ENCODE measurements around the gene KRT80. TPM values are rescaled to one million over a fixed set of nuclear protein-coding genes. Genes with fewer than 3 reads are reported as not detected.

KRT80 gene
- total RNA-seq, 2 donors from 2014 or later, result 0.07 to 0.09 TPM

DNA sequence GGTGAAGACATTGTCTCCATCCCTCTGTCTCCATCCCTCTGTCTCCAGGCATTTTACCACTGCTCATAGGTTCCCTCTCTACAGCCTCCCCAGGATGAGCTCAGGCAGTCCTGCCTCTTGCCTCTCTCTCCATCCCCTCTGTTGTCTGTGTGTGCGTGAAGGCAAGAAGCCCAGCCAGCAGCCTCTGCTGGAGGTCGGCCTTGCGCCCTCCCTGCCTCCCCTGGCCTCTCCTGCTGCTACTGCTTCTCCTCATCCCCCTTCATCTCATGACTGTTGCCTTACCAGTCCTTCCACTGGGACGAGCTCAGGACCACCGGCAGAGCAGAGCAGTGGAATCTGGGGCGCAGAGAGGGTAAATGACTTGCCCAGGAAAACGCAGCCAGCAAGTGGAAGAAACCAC is 3.2 kb downstream of the KRT80 start:
- Mint-ChIP-seq H3K27ac (no peak overlapping the region), H3K4me1 (peaks cover 5% of the 10 kb centered on the region), H3K27me3 (ENCODE audit: insufficient read depth) (no peaks in the 10 kb centered on the region), H3K4me3 (no peak overlapping the region), H3K9me3 (no peaks in the 10 kb centered on the region), H3K36me3 (ENCODE audit: low read depth) (no peaks in the 10 kb centered on the region)
- H3K4me1 ChIP-seq (ENCODE audit: control insufficient read depth, insufficient read depth, low read length), result no peaks in the 10 kb centered on the region
- no peak for DNase-seq
- H3K9ac ChIP-seq (ENCODE audit: extremely low read depth, low read length, poor library complexity, severe bottlenecking), result no peak overlapping the region
- no peaks in the 10 kb centered on the region for H3K36me3 ChIP-seq (ENCODE audit: control insufficient read depth, insufficient read depth, low read length)
- no peak overlapping the region for H3K27ac ChIP-seq (ENCODE audit: low read depth, low read length)
- no peaks in the 10 kb centered on the region for H3K27me3 ChIP-seq (ENCODE audit: control insufficient read depth, insufficient read depth, low read length, poor library complexity, severe bottlenecking)
- WGBS, 2 experiments (ENCODE audit: insufficient coverage in 1 of 2, insufficient read length in 1 of 2), result 87 to 100% methylated on average over 6 to 7 of the region's 7 CpGs
- no peak for TF ChIP-seq CTCF (conservative IDR thresholded peaks at IDR 0.05)
- no peaks in the 10 kb centered on the region for H3K9me3 ChIP-seq (ENCODE audit: control insufficient read depth, low read length)
- no peak overlapping the region for H3K4me3 ChIP-seq (ENCODE audit: low read length)

DNA sequence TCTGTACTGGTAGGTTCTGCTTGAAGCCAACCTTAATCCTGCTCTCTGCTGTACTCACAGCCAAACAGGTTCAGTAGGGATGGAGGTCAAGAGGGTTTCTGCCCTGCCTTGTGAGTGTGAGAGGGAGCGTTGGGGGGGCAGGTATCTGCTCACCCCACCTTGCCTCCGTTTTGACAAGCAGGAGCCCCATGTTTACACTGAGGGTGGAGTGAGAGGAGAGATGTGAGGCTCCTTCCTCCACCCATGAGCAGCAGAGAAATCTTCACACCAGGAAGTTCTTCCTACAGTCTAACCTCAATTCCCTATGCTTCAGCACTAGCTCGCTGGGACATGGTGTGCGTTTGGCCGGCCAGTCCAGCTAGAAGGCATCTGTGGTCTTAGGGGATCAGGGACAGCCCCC is 4.2 kb downstream of the KRT80 start:
- H3K9me3 ChIP-seq (ENCODE audit: control insufficient read depth, low read length), result no peaks in the 10 kb centered on the region
- H3K4me3 ChIP-seq (ENCODE audit: low read length), result no peak overlapping the region
- no peak for DNase-seq
- no peak for TF ChIP-seq CTCF (conservative IDR thresholded peaks at IDR 0.05)
- no peak overlapping the region for H3K27ac ChIP-seq (ENCODE audit: low read depth, low read length)
- H3K27ac Mint-ChIP-seq, result no peak overlapping the region
- H3K9me3 Mint-ChIP-seq, result no peaks in the 10 kb centered on the region
- H3K27me3 ChIP-seq (ENCODE audit: control insufficient read depth, insufficient read depth, low read length, poor library complexity, severe bottlenecking), result no peaks in the 10 kb centered on the region
- H3K4me1 Mint-ChIP-seq, result peaks cover 14% of the 10 kb centered on the region
- WGBS, 2 experiments (ENCODE audit: insufficient coverage in 1 of 2, insufficient read length in 1 of 2), result 89% methylated on average over 5 of the region's 5 CpGs; no CpG with 5 or more reads in 1 of the 2 experiments
- peaks cover 4% of the 10 kb centered on the region for H3K4me1 ChIP-seq (ENCODE audit: control insufficient read depth, insufficient read depth, low read length)
- no peak overlapping the region for H3K4me3 Mint-ChIP-seq
- H3K9ac ChIP-seq (ENCODE audit: extremely low read depth, low read length, poor library complexity, severe bottlenecking), result no peak overlapping the region
- H3K36me3 ChIP-seq (ENCODE audit: control insufficient read depth, insufficient read depth, low read length), result no peaks in the 10 kb centered on the region
- H3K36me3 Mint-ChIP-seq (ENCODE audit: low read depth), result no peaks in the 10 kb centered on the region
- H3K27me3 Mint-ChIP-seq (ENCODE audit: insufficient read depth), result no peaks in the 10 kb centered on the region

GRCh38 chr12:52187206-52187605 is 4.6 kb downstream of the KRT80 start:
- Histone ChIP-seq H3K27ac (ENCODE audit: low read depth, low read length) (no peak overlapping the region), H3K4me1 (ENCODE audit: control insufficient read depth, insufficient read depth, low read length) (peaks cover 4% of the 10 kb centered on the region), H3K4me3 (ENCODE audit: low read length) (no peak overlapping the region), H3K9ac (ENCODE audit: extremely low read depth, low read length, poor library complexity, severe bottlenecking) (no peak overlapping the region), H3K36me3 (ENCODE audit: control insufficient read depth, insufficient read depth, low read length) (no peaks in the 10 kb centered on the region), H3K9me3 (ENCODE audit: control insufficient read depth, low read length) (no peaks in the 10 kb centered on the region), H3K27me3 (ENCODE audit: control insufficient read depth, insufficient read depth, low read length, poor library complexity, severe bottlenecking) (no peaks in the 10 kb centered on the region)
- no peak overlapping the region for H3K27ac Mint-ChIP-seq
- H3K9me3 Mint-ChIP-seq, result no peaks in the 10 kb centered on the region
- peaks cover 14% of the 10 kb centered on the region for H3K4me1 Mint-ChIP-seq
- DNase-seq, result no peak
- WGBS, 2 experiments (ENCODE audit: insufficient coverage in 1 of 2, insufficient read length in 1 of 2), result 93% methylated on average over 10 to 11 of the region's 11 CpGs
- no peaks in the 10 kb centered on the region for H3K27me3 Mint-ChIP-seq (ENCODE audit: insufficient read depth)
- H3K4me3 Mint-ChIP-seq, result no peak overlapping the region
- peak; percentile 33 for TF ChIP-seq CTCF (conservative IDR thresholded peaks at IDR 0.05)
- H3K36me3 Mint-ChIP-seq (ENCODE audit: low read depth), result no peaks in the 10 kb centered on the region

Measured in endodermal cell (in vitro differentiated cells).